WTC11 (cell line): ENCODE data around the gene USB1. TPM values are rescaled to one million over a fixed set of nuclear protein-coding genes. Genes with fewer than 3 reads are reported as not detected.

Experiments
- ATAC-seq: fragments of 200-7000 bp; cut with Tn5 transposase; 2 replicates; pipeline ENCODE4 v1.10.0; 2021; ENCODE audit warnings: mild to moderate bottlenecking, moderate library complexity
- CTCF ChIA-PET: fragments of 300-600 bp; sonication (Branson Sonifier 250); formaldehyde crosslinking; loops from one replicate; lab custom pipeline; 2021; ENCODE audit warnings: antibody characterized with exemption; lab: Charles Lee
- POLR2A ChIA-PET: fragments of 350-600 bp; sonication (Branson Sonifier 250); formaldehyde crosslinking; loops from one replicate; lab custom pipeline; 2021; ENCODE audit warnings: antibody characterized with exemption; lab: Charles Lee
- DNase-seq: peaks from one replicate; pipeline ENCODE4 v3.0.0; 2021; ENCODE audit warnings: low spot score
- H3K27ac Mint-ChIP-seq: 2 replicates; pipeline ENCODE4 v1.8.0; 2021; ENCODE audit warnings: mixed read lengths
- H3K27me3 Mint-ChIP-seq: 2 replicates; pipeline ENCODE4 v1.8.0; 2021; ENCODE audit warnings: low read depth, mild to moderate bottlenecking, moderate library complexity, mixed read lengths
- H3K36me3 Mint-ChIP-seq: 2 replicates; pipeline ENCODE4 v1.8.0; 2021; ENCODE audit warnings: mixed read lengths
- H3K4me1 Mint-ChIP-seq: 2 replicates; pipeline ENCODE4 v1.8.0; 2022; ENCODE audit warnings: mixed read lengths
- H3K4me3 Mint-ChIP-seq: 2 replicates; pipeline ENCODE4 v1.8.0; 2021; ENCODE audit warnings: mild to moderate bottlenecking, moderate library complexity, mixed read lengths
- H3K9me3 Mint-ChIP-seq: 2 replicates; pipeline ENCODE4 v1.8.0; 2021; ENCODE audit warnings: mixed read lengths
- AR ChIP-seq: fragments of 250-450 bp; sonication (Bioruptor Pico); IDR thresholded peaks from 2 replicates; pipeline ENCODE4 v1.9.0; 2021; ENCODE audit warnings: mild to moderate bottlenecking
- E2F1 ChIP-seq: sonication (generic); formaldehyde crosslinking; IDR thresholded peaks from 2 replicates; pipeline ENCODE4 v1.8.0; 2022; ENCODE audit warnings: mild to moderate bottlenecking, missing genetic modification reagents
- E2F4 ChIP-seq: sonication (generic); formaldehyde crosslinking; IDR thresholded peaks from 2 replicates; pipeline ENCODE4 v1.8.1; 2022; ENCODE audit warnings: low read depth, mild to moderate bottlenecking, moderate library complexity, missing genetic modification reagents, borderline replicate concordance
- FOXP4 ChIP-seq: sonication (generic); formaldehyde crosslinking; IDR thresholded peaks from 2 replicates; pipeline ENCODE4 v1.8.0; 2022; ENCODE audit warnings: mild to moderate bottlenecking, missing genetic modification reagents
- GRHL2 ChIP-seq: fragments of 250-450 bp; sonication (Bioruptor Pico); IDR thresholded peaks from 2 replicates; pipeline ENCODE4 v1.8.0; 2022; ENCODE audit warnings: mild to moderate bottlenecking, moderate library complexity; ENCODE audit not compliant: insufficient replicate concordance, severe bottlenecking
- IRF2 ChIP-seq: sonication (generic); formaldehyde crosslinking; IDR thresholded peaks from 2 replicates; pipeline ENCODE4 v1.8.0; 2022; ENCODE audit warnings: low read depth, missing genetic modification reagents, borderline replicate concordance
- MAX ChIP-seq: sonication (generic); formaldehyde crosslinking; IDR thresholded peaks from 2 replicates; pipeline ENCODE4 v1.8.0; 2022; ENCODE audit warnings: mild to moderate bottlenecking, missing genetic modification reagents
- NFE2L1 ChIP-seq: sonication (generic); formaldehyde crosslinking; IDR thresholded peaks from 2 replicates; pipeline ENCODE4 v1.8.1; 2023; ENCODE audit warnings: missing genetic modification reagents
- NR2C2 ChIP-seq: sonication (generic); formaldehyde crosslinking; IDR thresholded peaks from 2 replicates; pipeline ENCODE4 v1.8.0; 2022; ENCODE audit warnings: mild to moderate bottlenecking, missing genetic modification reagents
- PREB ChIP-seq: sonication (generic); formaldehyde crosslinking; IDR thresholded peaks from 2 replicates; pipeline ENCODE4 v1.8.1; 2022; ENCODE audit warnings: mild to moderate bottlenecking, missing genetic modification reagents, moderate library complexity, borderline replicate concordance
- SMAD4 ChIP-seq: sonication (generic); formaldehyde crosslinking; IDR thresholded peaks from 2 replicates; pipeline ENCODE4 v1.8.0; 2022; ENCODE audit warnings: mild to moderate bottlenecking, missing genetic modification reagents
- SOX15 ChIP-seq: fragments of 250-450 bp; sonication (Bioruptor Pico); IDR thresholded peaks from 2 replicates; pipeline ENCODE4 v1.9.0; 2021; ENCODE audit warnings: mild to moderate bottlenecking
- TP53 ChIP-seq: sonication (generic); formaldehyde crosslinking; IDR thresholded peaks from 2 replicates; pipeline ENCODE4 v1.8.1; 2023; ENCODE audit warnings: mild to moderate bottlenecking, missing genetic modification reagents
- ZNF512 ChIP-seq: sonication (generic); formaldehyde crosslinking; IDR thresholded peaks from 2 replicates; pipeline ENCODE4 v1.8.1; 2022; ENCODE audit warnings: missing genetic modification reagents, borderline replicate concordance
- ZSCAN18 ChIP-seq: fragments of 250-450 bp; sonication (Bioruptor Pico); IDR thresholded peaks from 2 replicates; pipeline ENCODE4 v2.1.2; 2022; ENCODE audit warnings: mild to moderate bottlenecking, moderate library complexity
- total RNA-seq: library from RNA; stranded (reverse); gene quantifications from 3 replicates; pipeline ENCODE4 v1.2.3, GENCODE V29; 2021

The USB1 gene
- total RNA-seq, 1 experiment from 2014 or later = 67.1 TPM

GRCh38 chr16:58040496-58040846 lies 39.3 kb downstream of the USB1 start:
- DNase-seq (no peak), ATAC-seq (no peak)
- Mint-ChIP-seq H3K4me3 (no peak overlapping the region), H3K27ac (no peak overlapping the region), H3K36me3 (peaks cover 44% of the 10 kb centered on the region), H3K4me1 (no peaks in the 10 kb centered on the region), H3K27me3 (no peaks in the 10 kb centered on the region), H3K9me3 (no peaks in the 10 kb centered on the region)
- ChIA-PET POLR2A (no interaction called here), CTCF (interaction anchor here (1.0 to 1.2 kb wide), 4 partner anchors 8 to 82 kb away, joined by 3 to 4 read pairs (median 4); no protein-coding TSS in a partner anchor)
- TF ChIP-seq NFE2L1 (no peak), AR (CRISPR knock-in tag) (no peak), IRF2 (CRISPR knock-in tag) (no peak), SOX15 (CRISPR knock-in tag) (no peak), ZNF512 (CRISPR knock-in tag) (no peak), MAX (no peak), E2F4 (CRISPR knock-in tag) (no peak), PREB (CRISPR knock-in tag) (no peak), E2F1 (no peak)

- H3K9me3 Mint-ChIP-seq = no peaks in the 10 kb centered on the region
- no peaks in the 10 kb centered on the region for H3K27me3 Mint-ChIP-seq
- H3K4me1 Mint-ChIP-seq = no peaks in the 10 kb centered on the region
- peaks cover 44% of the 10 kb centered on the region for H3K36me3 Mint-ChIP-seq
- H3K27ac Mint-ChIP-seq = no peak overlapping the region; the same call in 1 of the 2 replicates
- DNase-seq (no peak), ATAC-seq (no peak)
- H3K4me3 Mint-ChIP-seq = no peak overlapping the region
- ChIA-PET POLR2A (no interaction called here), CTCF (interaction anchor here (1.0 to 1.4 kb wide), 4 partner anchors 9 to 57 kb away, joined by 3 to 5 read pairs (median 4); no protein-coding TSS in a partner anchor)
- TF ChIP-seq NR2C2 (CRISPR knock-in tag) (no peak), ZSCAN18 (no peak), GRHL2 (CRISPR knock-in tag) (no peak), TP53 (CRISPR knock-in tag) (no peak), FOXP4 (CRISPR knock-in tag) (no peak), SMAD4 (no peak)
Measured at GRCh38 chr16:58040945-58041627, 39.9 kb downstream of the USB1 start.
